HepG2 (cell line): Measurements from ENCODE around the gene RTN4. TPM values are rescaled to one million over a fixed set of nuclear protein-coding genes. Genes with fewer than 3 reads are reported as not detected.

Source experiments
- EEA1 ChIP-seq: sonication (generic); formaldehyde crosslinking; IDR thresholded peaks from 2 replicates; pipeline ENCODE4 v1.5.1; 2020; ENCODE audit warnings: mild to moderate bottlenecking, missing genetic modification reagents, borderline replicate concordance
- FOXP1 ChIP-seq, 2 experiments: fragments of 450-650 bp in 1 of 2; IDR thresholded peaks; 2 replicates each; pipeline ENCODE4 v1.6.1; 2017 to 2018; ENCODE audit warnings: antibody characterized with exemption in 1 of 2
- PAF1 ChIP-seq: IDR thresholded peaks from 2 replicates; pipeline ENCODE4 v1.6.1; 2016; ENCODE audit warnings: missing genetic modification reagents, missing compliant biosample characterization
- PRPF4 ChIP-seq: fragments of 200-400 bp; formaldehyde crosslinking; IDR thresholded peaks from 2 replicates; pipeline ENCODE4 v1.6.1; 2016; ENCODE audit warnings: low read length, low read depth; ENCODE audit not compliant: poor library complexity, severe bottlenecking
- ZNF333 ChIP-seq: sonication (generic); formaldehyde crosslinking; IDR thresholded peaks from 2 replicates; pipeline ENCODE4 v1.4.0; 2020; ENCODE audit warnings: mild to moderate bottlenecking, missing genetic modification reagents, borderline replicate concordance
- polyA plus RNA-seq, 8 experiments: library from polyadenylated mRNA; depleted of rRNA in 3 of 8; stranded (reverse) in 7 of 8; unstranded in 1 of 8; fragments of >200 nt; fragmentation: Illumina TruSeq in 4 of 8; extraction: Trizol in 4 of 8; gene quantifications; 2 replicates each; pipeline versions ENCODE4 v1.2.1 to v1.2.3, GENCODE V29; 2011 to 2016; ENCODE audit warnings: low read depth in 4 of 8, missing spikeins in 1 of 8, mixed read lengths in 1 of 8; ENCODE audit not compliant: insufficient read depth in 1 of 8
- total RNA-seq, 5 experiments: library from RNA; depleted of rRNA; stranded (reverse); fragments of >200 nt; fragmentation: Illumina TruSeq; extraction: Trizol; gene quantifications; 2 replicates each; pipeline ENCODE4 v1.2.3, GENCODE V29; 2016; ENCODE audit warnings: low read depth in 1 of 5
- TF ChIP-seq, protein P1 (sequence below): sonication (generic); formaldehyde crosslinking; IDR thresholded peaks from 2 replicates; pipeline ENCODE4 v1.4.0; 2020; ENCODE audit warnings: missing genetic modification reagents, borderline replicate concordance
- TF ChIP-seq, protein P2 (sequence below): IDR thresholded peaks from 2 replicates; pipeline ENCODE4 v1.6.1; 2012; ENCODE audit warnings: low read length, improper control_type of control experiment
- TF ChIP-seq, protein P3 (sequence below), 2 experiments: sonication (generic) in 1 of 2; formaldehyde crosslinking in 1 of 2; IDR thresholded peaks; 2 replicates each; pipeline versions ENCODE4 v1.6.1 to v1.9.0; 2014 to 2022; ENCODE audit warnings: antibody characterized with exemption in 1 of 2, borderline replicate concordance in 1 of 2, inconsistent platforms in 1 of 2, low read depth in 1 of 2, missing genetic modification reagents in 1 of 2

Gene RTN4
- total and polyA plus RNA-seq, 2 of the 13 experiments (the other 11 are each of a cell fraction or from before 2014, with no cell fraction given): 98.4 to 133 TPM

DNA sequence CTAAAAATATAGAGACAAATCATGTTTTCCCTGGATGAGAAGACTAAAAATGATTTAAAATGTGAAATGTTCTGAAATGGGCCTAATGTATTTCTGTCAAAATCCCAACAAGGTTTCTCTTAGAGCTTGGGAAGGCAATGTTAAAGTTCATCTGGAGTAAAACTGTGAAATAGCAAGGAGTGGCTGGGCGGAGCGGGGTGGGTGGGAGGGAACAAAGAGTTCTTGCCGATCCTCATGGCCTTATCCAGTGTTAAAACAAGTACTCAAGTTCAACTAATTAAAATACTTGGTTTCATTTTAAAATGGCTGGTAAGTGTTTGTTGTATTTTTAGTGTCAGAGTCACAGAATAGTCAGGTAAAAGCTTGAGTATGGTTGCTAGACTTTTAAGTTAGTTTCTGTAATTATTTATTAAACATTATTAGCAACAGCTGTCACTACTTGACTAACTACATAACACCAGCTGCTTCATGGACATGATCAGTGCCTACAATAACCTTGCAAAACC lies 87.3 kb downstream of the RTN4 start (continued):
- TF ChIP-seq, protein P1, sequence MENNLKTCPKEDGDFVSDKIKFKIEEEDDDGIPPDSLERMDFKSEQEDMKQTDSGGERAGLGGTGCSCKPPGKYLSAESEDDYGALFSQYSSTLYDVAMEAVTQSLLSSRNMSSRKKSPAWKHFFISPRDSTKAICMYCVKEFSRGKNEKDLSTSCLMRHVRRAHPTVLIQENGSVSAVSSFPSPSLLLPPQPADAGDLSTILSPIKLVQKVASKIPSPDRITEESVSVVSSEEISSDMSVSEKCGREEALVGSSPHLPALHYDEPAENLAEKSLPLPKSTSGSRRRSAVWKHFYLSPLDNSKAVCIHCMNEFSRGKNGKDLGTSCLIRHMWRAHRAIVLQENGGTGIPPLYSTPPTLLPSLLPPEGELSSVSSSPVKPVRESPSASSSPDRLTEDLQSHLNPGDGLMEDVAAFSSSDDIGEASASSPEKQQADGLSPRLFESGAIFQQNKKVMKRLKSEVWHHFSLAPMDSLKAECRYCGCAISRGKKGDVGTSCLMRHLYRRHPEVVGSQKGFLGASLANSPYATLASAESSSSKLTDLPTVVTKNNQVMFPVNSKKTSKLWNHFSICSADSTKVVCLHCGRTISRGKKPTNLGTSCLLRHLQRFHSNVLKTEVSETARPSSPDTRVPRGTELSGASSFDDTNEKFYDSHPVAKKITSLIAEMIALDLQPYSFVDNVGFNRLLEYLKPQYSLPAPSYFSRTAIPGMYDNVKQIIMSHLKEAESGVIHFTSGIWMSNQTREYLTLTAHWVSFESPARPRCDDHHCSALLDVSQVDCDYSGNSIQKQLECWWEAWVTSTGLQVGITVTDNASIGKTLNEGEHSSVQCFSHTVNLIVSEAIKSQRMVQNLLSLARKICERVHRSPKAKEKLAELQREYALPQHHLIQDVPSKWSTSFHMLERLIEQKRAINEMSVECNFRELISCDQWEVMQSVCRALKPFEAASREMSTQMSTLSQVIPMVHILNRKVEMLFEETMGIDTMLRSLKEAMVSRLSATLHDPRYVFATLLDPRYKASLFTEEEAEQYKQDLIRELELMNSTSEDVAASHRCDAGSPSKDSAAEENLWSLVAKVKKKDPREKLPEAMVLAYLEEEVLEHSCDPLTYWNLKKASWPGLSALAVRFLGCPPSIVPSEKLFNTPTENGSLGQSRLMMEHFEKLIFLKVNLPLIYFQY (CRISPR knock-in tag): no peak
- TF ChIP-seq, protein P2, sequence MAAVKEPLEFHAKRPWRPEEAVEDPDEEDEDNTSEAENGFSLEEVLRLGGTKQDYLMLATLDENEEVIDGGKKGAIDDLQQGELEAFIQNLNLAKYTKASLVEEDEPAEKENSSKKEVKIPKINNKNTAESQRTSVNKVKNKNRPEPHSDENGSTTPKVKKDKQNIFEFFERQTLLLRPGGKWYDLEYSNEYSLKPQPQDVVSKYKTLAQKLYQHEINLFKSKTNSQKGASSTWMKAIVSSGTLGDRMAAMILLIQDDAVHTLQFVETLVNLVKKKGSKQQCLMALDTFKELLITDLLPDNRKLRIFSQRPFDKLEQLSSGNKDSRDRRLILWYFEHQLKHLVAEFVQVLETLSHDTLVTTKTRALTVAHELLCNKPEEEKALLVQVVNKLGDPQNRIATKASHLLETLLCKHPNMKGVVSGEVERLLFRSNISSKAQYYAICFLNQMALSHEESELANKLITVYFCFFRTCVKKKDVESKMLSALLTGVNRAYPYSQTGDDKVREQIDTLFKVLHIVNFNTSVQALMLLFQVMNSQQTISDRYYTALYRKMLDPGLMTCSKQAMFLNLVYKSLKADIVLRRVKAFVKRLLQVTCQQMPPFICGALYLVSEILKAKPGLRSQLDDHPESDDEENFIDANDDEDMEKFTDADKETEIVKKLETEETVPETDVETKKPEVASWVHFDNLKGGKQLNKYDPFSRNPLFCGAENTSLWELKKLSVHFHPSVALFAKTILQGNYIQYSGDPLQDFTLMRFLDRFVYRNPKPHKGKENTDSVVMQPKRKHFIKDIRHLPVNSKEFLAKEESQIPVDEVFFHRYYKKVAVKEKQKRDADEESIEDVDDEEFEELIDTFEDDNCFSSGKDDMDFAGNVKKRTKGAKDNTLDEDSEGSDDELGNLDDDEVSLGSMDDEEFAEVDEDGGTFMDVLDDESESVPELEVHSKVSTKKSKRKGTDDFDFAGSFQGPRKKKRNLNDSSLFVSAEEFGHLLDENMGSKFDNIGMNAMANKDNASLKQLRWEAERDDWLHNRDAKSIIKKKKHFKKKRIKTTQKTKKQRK: no peak
- TF ChIP-seq PRPF4: no peak
- TF ChIP-seq PAF1 (CRISPR knock-in tag): no peak
- TF ChIP-seq, protein P3, sequence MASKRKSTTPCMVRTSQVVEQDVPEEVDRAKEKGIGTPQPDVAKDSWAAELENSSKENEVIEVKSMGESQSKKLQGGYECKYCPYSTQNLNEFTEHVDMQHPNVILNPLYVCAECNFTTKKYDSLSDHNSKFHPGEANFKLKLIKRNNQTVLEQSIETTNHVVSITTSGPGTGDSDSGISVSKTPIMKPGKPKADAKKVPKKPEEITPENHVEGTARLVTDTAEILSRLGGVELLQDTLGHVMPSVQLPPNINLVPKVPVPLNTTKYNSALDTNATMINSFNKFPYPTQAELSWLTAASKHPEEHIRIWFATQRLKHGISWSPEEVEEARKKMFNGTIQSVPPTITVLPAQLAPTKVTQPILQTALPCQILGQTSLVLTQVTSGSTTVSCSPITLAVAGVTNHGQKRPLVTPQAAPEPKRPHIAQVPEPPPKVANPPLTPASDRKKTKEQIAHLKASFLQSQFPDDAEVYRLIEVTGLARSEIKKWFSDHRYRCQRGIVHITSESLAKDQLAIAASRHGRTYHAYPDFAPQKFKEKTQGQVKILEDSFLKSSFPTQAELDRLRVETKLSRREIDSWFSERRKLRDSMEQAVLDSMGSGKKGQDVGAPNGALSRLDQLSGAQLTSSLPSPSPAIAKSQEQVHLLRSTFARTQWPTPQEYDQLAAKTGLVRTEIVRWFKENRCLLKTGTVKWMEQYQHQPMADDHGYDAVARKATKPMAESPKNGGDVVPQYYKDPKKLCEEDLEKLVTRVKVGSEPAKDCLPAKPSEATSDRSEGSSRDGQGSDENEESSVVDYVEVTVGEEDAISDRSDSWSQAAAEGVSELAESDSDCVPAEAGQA (IDR thresholded peaks at IDR 0.05; ENCODE audit: low read depth): no peak
- TF ChIP-seq, protein P3 (CRISPR knock-in tag; IDR thresholded peaks at IDR 0.05; ENCODE audit: borderline replicate concordance): no peak
- TF ChIP-seq FOXP1 (IDR thresholded peaks at IDR 0.05): no peak
- no peak for TF ChIP-seq FOXP1 (CRISPR knock-in tag; IDR thresholded peaks at IDR 0.05)
- no peak for TF ChIP-seq ZNF333 (CRISPR knock-in tag)
- TF ChIP-seq EEA1: no peak
- TF ChIP-seq, all 625 proteins: peak for 0
